GM12878 (cell line): Measurements from ENCODE around the gene ADSS1. TPM values are rescaled to one million over a fixed set of nuclear protein-coding genes. Genes with fewer than 3 reads are reported as not detected.

Source experiments
- ATAC-seq: fragments of 200-7000 bp; cut with Tn5 transposase; 3 replicates; pipeline ENCODE4 v1.9.1; 2020; ENCODE audit warnings: mild to moderate bottlenecking, moderate library complexity
- BruUV-seq: library from RNA; stranded (reverse); fragments of 400-500 nt; replicated peaks from 2 replicates; lab custom pipeline; 2021; lab: Mats Ljungman, UMichigan
- CTCF ChIA-PET: fragments of 300-600 bp; sonication (Branson Sonifier 250); formaldehyde crosslinking; extraction: SDS; loops from one replicate; lab custom pipeline; 2021; ENCODE audit warnings: inconsistent platforms; lab: Yijun Ruan, JAX
- POLR2A ChIA-PET: fragments of 350-600 bp; formaldehyde crosslinking; extraction: SDS; loops from one replicate; lab custom pipeline; 2021; ENCODE audit warnings: inconsistent platforms; lab: Charles Lee
- RAD21 ChIA-PET: fragments of 300-600 bp; sonication (Branson Sonifier 250); formaldehyde crosslinking; loops from one replicate; lab custom pipeline; 2023; ENCODE audit warnings: antibody characterized with exemption; ENCODE audit not compliant: unreplicated experiment; lab: Charles Lee
- SMC1A ChIA-PET: fragments of 300-600 bp; sonication (Branson Sonifier 250); formaldehyde crosslinking; loops from one replicate; lab custom pipeline; 2023; ENCODE audit not compliant: unreplicated experiment, uncharacterized antibody; lab: Charles Lee
- DNase-seq: peaks from one replicate; pipeline ENCODE4 v3.0.0-alpha.2; 2011; ENCODE audit warnings: low read depth, low spot score
- FAIRE-seq: peaks from 3 replicates; lab custom pipeline; 2011; peaks lifted over from hg19 to GRCh38; lab: Jason Lieb, UNC
- H2AFZ ChIP-seq: 2 replicates; pipeline ENCODE4 v1.6.0; 2011; ENCODE audit warnings: low read depth, low read length, control low read depth; ENCODE audit not compliant: control insufficient read depth
- H3K27ac ChIP-seq: 2 replicates; pipeline ENCODE4 v1.5.1; 2011; ENCODE audit warnings: control low read depth; ENCODE audit not compliant: control insufficient read depth, insufficient read depth
- H3K27me3 ChIP-seq, 2 experiments: replicated peaks in 1 of 2; 2 replicates each; pipeline versions ENCODE4 v1.6.0 to v1.6.1; 2011; ENCODE audit warnings: low read length in 1 of 2; ENCODE audit not compliant: control insufficient read depth in 2 of 2, insufficient read depth in 2 of 2
- H3K36me3 ChIP-seq, 2 experiments: 2 replicates each; pipeline ENCODE4 v1.5.1; 2011; ENCODE audit warnings: low read length in 1 of 2; ENCODE audit not compliant: control insufficient read depth in 2 of 2, insufficient read depth in 2 of 2
- H3K4me1 ChIP-seq: 2 replicates; pipeline ENCODE4 v1.6.1; 2011; ENCODE audit warnings: mild to moderate bottlenecking, low read length, moderate library complexity, mixed read lengths; ENCODE audit not compliant: control insufficient read depth, insufficient read depth
- H3K4me2 ChIP-seq: 2 replicates; pipeline ENCODE4 v1.6.0; 2011; ENCODE audit warnings: control low read depth; ENCODE audit not compliant: control insufficient read depth, insufficient read depth
- H3K4me3 ChIP-seq: fragments of 200-600 bp; sonication (generic); 2 replicates; pipeline ENCODE4 v1.5.1; 2016
- H3K79me2 ChIP-seq: 2 replicates; pipeline ENCODE4 v1.6.0; 2011; ENCODE audit warnings: low read length; ENCODE audit not compliant: control insufficient read depth, insufficient read depth
- H3K9ac ChIP-seq: 2 replicates; pipeline ENCODE4 v1.8.0; 2011; ENCODE audit warnings: low read length, control low read depth, mixed read lengths; ENCODE audit not compliant: control insufficient read depth, insufficient read depth
- H3K9me3 ChIP-seq: replicated peaks from 3 replicates; pipeline ENCODE4 v1.5.1; 2011; ENCODE audit warnings: mild to moderate bottlenecking, low read length; ENCODE audit not compliant: control insufficient read depth, insufficient read depth
- H4K20me1 ChIP-seq: 2 replicates; pipeline ENCODE4 v1.6.0; 2011; ENCODE audit not compliant: control insufficient read depth, insufficient read depth
- SUZ12 ChIP-seq: fragments of 200-600 bp; sonication (generic); IDR thresholded peaks from one replicate; pipeline ENCODE4 v1.6.1; 2018; ENCODE audit warnings: antibody characterized with exemption, mild to moderate bottlenecking; ENCODE audit not compliant: unreplicated experiment
- WGBS: methylation state at CpG from one replicate; pipeline ENCODE4 v1.1.6; 2016; ENCODE audit warnings: low lambda C conversion rate; ENCODE audit not compliant: insufficient replicate concordance, insufficient coverage; ENCODE audit errors: missing lambda C conversion rate; 5-methylcytosine and 5-hydroxymethylcytosine counted together
- in situ Hi-C: fragments of 300-500 bp; cut with MboI; formaldehyde crosslinking; loops from 9 replicates; pipeline ENCODE4 v1.14.3; 2018; ENCODE audit warnings: mixed read lengths
- intact Hi-C: fragments of 100-400 bp; cut with micrococcal nuclease; formaldehyde crosslinking; loops from one replicate; pipeline ENCODE4 v1.14.2; 2022; ENCODE audit not compliant: unreplicated experiment
- polyA plus RNA-seq, 11 experiments: library from polyadenylated mRNA; depleted of rRNA in 4 of 11; unstranded in 6 of 11; stranded (reverse) in 5 of 11; fragments of >200 nt; fragmentation: Nextera tagmentation in 4 of 11; fragmentation: Illumina TruSeq in 1 of 11; extraction: Ambion mirVana in 4 of 11; extraction: Trizol in 1 of 11; gene quantifications; 1 replicate in 1 of 11; 2 replicates in 10 of 11; pipeline versions ENCODE4 v1.2.1 to v1.2.3, GENCODE V29; 2011 to 2016; ENCODE audit warnings: inconsistent platforms in 2 of 11, missing spikeins in 2 of 11, low read depth in 1 of 11
- total RNA-seq, 4 experiments: library from RNA; depleted of rRNA in 3 of 4; stranded (reverse); fragments of >200 nt in 3 of 4; fragmentation: Illumina TruSeq in 1 of 4; extraction: Trizol in 1 of 4; gene quantifications; 2 replicates each; pipeline versions ENCODE4 v1.2.1 to v1.2.3, GENCODE V29; 2013 to 2021
- TF ChIP-seq, protein P1 (sequence below): fragments of 450-650 bp; IDR thresholded peaks from 2 replicates; pipeline ENCODE4 v1.6.1; 2017; ENCODE audit warnings: mild to moderate bottlenecking

The ADSS1 gene
- total and polyA plus RNA-seq, 10 of the 15 experiments (the other 5 are each of a cell fraction or from before 2014, with no cell fraction given), result 0.11 to 0.45 (median 0.28) TPM; not detected in 5

DNA sequence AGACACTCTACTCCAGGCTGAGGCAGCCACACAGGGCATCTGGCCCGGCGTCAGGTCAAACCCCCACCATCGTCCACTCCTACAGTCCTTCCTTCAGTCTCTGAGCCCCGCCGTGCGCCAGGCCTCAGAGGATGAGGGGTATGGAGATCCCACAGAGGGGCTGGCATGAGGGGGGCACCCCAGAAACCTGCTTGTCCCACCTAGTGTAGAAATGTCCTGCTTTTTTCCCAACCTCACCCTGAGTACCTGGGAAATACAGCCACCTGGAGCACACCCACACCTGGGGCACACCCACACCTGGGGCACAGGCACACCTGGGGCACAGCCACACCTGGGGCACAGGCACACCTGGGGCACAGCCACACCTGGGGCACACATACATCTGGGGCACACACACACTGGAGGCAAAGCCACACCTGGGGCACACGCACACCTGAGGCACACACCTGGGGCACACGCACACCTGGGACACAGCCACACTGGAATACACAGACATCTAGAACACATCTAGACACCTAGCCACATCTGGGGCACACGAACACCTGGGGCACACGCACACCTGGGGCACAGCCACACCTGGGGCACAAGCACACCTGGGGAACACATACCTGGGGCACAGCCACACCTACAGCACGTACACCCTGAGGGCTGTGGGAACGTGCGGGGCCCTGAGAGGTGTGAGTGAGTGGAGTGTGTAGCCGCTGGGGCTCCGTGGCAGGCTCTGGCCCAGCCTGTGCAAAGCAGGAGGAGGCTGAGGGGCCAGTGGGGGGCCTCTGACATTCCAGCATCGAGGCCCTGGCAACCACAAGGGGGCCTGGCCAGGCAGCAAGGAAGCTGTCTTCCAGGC is 53.2 kb downstream of the ADSS1 start:
- no peak for FAIRE-seq
- SMC1A ChIA-PET, result no interaction called here
- H3K9me3 ChIP-seq, result no peaks in the 10 kb centered on the region
- CTCF ChIA-PET, result no interaction called here
- no peak for DNase-seq
- no peaks in the 10 kb centered on the region for H3K79me2 ChIP-seq
- H3K27me3 ChIP-seq, result no peaks in the 10 kb centered on the region
- H2AFZ ChIP-seq, result no peak overlapping the region
- POLR2A ChIA-PET, result no interaction called here
- H3K4me3 ChIP-seq, result no peak overlapping the region
- H3K4me2 ChIP-seq, result no peak overlapping the region
- BruUV-seq, result no TSS peak
- no peak for TF ChIP-seq SUZ12
- WGBS, result 96% methylated on average over 16 of the region's 16 CpGs
- intact Hi-C loops (no loop called here), in situ Hi-C loops (no loop called here)
- RAD21 ChIA-PET, result no interaction called here
- no peaks in the 10 kb centered on the region for H4K20me1 ChIP-seq
- peaks cover 0 to 16% of the 10 kb centered on the region in 2 experiments; a peak in 3 of 4 replicates for H3K36me3 ChIP-seq
- H3K4me1 ChIP-seq, result no peaks in the 10 kb centered on the region
- H3K9ac ChIP-seq, result no peak overlapping the region
- no peak for ATAC-seq
- H3K27ac ChIP-seq, result no peak overlapping the region

DNA sequence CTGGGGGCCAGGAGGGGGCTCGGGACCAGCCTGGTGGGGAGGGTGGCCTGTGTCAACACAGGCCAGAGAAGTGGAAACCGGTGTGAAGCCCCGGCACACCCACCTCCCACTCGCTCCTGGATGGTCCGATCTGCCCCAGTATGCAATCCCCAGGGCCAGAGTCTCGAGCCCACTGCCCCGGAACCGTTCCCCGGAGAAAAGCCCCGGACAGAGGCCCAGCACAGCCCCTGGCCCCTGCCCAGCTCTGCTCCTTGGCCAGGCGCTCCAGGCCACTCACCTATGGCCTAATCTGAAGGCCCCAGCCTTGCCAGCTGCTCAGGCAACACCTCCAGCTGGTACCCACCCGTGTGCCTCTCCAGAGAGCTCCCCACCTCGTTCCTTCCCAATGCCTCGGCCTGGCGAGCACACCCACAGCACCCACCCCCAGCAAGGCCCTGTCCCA is 53.8 kb downstream of the ADSS1 start:
- Histone ChIP-seq H3K4me2 (no peak overlapping the region), H2AFZ (no peak overlapping the region), H3K9me3 (no peaks in the 10 kb centered on the region), H3K4me3 (no peak overlapping the region), H3K4me1 (no peaks in the 10 kb centered on the region), H3K9ac (no peak overlapping the region), H3K79me2 (no peaks in the 10 kb centered on the region), H3K27ac (no peak overlapping the region), H4K20me1 (no peaks in the 10 kb centered on the region), H3K27me3 (no peaks in the 10 kb centered on the region), H3K36me3 (peaks cover 0 to 15% of the 10 kb centered on the region in 2 experiments; a peak in 2 of 4 replicates)
- POLR2A ChIA-PET, result no interaction called here
- in situ Hi-C loops, result no loop called here
- ATAC-seq (no peak), FAIRE-seq (no peak), DNase-seq (no peak)
- RAD21 ChIA-PET, result no interaction called here
- intact Hi-C loops, result no loop called here
- 92% methylated on average over 15 of the region's 15 CpGs for WGBS
- TF ChIP-seq, protein P1, sequence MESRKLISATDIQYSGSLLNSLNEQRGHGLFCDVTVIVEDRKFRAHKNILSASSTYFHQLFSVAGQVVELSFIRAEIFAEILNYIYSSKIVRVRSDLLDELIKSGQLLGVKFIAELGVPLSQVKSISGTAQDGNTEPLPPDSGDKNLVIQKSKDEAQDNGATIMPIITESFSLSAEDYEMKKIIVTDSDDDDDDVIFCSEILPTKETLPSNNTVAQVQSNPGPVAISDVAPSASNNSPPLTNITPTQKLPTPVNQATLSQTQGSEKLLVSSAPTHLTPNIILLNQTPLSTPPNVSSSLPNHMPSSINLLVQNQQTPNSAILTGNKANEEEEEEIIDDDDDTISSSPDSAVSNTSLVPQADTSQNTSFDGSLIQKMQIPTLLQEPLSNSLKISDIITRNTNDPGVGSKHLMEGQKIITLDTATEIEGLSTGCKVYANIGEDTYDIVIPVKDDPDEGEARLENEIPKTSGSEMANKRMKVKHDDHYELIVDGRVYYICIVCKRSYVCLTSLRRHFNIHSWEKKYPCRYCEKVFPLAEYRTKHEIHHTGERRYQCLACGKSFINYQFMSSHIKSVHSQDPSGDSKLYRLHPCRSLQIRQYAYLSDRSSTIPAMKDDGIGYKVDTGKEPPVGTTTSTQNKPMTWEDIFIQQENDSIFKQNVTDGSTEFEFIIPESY, result no peak
- CTCF ChIA-PET, result no interaction called here
- no TSS peak for BruUV-seq
- SMC1A ChIA-PET, result no interaction called here
